ENCODE measurements around the gene KDM4C. TPM values are rescaled to one million over a fixed set of nuclear protein-coding genes. Genes with fewer than 3 reads are reported as not detected.

Gene KDM4C
- total RNA-seq, 1 donor from 2014 or later: 12.7 TPM

DNA sequence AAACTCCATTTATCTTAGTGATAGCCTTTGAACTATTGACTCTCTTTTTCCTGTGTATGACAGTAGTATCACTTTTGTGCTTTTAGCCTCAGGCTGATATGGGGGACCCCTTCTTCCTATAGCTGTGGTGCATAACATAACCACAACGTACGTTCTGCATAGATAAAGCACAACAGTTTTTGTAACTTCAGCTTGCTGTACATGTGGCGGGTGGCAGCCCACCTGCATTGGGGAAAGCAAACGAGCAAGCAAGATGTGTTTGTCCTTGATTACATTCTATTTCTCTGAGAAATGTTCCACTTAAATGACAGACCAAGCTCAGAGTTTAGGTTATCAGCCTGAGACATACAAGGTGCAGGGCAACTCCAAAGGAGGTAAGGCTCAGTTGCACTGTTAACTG, 309.4 kb downstream of the KDM4C start:
- intact Hi-C loops (cut with DNase I): no loop called here
- no peak overlapping the region for H3K4me3 ChIP-seq
- TF ChIP-seq CTCF (IDR thresholded peaks at IDR 0.05): no peak

GRCh38 chr9:7071916-7072315, 314.1 kb downstream of the KDM4C start:
- no peaks in the 10 kb centered on the region for H3K27me3 ChIP-seq
- no peak overlapping the region for H3K4me3 ChIP-seq
- no peak for DNase-seq (ENCODE audit: low spot score in 2 of 2)
- no peak for TF ChIP-seq CTCF (IDR thresholded peaks at IDR 0.05)
- H3K9me3 ChIP-seq: no peaks in the 10 kb centered on the region
- peaks cover 3 to 4% of the 10 kb centered on the region in 2 donors for H3K36me3 ChIP-seq
- no peak overlapping the region for H3K27ac ChIP-seq
- no peaks in the 10 kb centered on the region for H3K4me1 ChIP-seq
- intact Hi-C loops (cut with DNase I): no loop called here

More for the DNA sequence above, 309.4 kb downstream of the KDM4C start:
- Histone ChIP-seq H3K27ac (no peak overlapping the region), H3K27me3 (no peaks in the 10 kb centered on the region), H3K9me3 (no peaks in the 10 kb centered on the region), H3K4me1 (no peaks in the 10 kb centered on the region), H3K36me3 (no peaks in the 10 kb centered on the region)
- DNase-seq (ENCODE audit: low spot score in 2 of 2): no peak

DNA sequence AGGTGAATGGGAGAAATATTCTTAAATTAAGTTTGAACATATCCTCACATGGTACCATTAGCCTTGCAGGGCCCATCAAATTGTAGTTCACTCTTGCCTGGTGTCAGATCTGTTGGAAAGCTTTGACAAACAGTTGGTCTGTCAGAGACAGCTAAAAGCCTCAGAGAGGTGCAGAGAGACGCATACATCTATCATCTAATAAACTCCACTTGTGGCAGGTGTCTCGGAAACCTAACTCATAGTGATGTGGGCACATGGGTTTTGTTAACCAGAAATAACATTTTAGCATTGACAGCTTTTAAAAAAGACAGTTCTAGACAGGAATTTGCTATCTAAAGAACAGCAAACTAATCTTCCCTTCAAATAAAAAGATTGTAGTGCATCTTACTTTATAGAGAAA, 315.9 kb downstream of the KDM4C start:
- Histone ChIP-seq H3K4me1 (no peaks in the 10 kb centered on the region), H3K36me3 (peaks cover 12 to 14% of the 10 kb centered on the region in 2 donors), H3K9me3 (no peaks in the 10 kb centered on the region), H3K4me3 (no peak overlapping the region), H3K27ac (no peak overlapping the region), H3K27me3 (no peaks in the 10 kb centered on the region)
- DNase-seq (ENCODE audit: low spot score in 2 of 2): no peak
- no peak for TF ChIP-seq CTCF (IDR thresholded peaks at IDR 0.05)
- intact Hi-C loops (cut with DNase I): no loop called here

DNA sequence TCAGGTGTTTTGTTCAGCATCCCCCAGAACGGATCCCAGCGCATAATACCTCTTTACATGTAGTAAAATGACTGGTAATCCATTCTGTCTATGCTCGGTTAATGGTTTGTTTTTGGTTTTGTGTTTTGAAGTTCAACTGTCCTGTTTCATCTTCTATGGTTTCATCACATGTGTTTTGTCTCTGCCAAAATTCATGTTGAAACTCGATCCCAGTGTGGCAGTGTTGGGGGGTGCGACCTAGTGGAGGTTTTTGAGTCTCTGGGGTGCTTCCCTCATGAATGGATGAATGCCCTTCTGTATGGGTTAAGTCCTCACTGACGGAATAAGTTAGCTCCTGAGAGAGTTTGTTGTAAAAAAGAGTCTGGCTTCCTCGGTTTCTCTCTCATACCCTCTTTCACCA, 317.4 kb downstream of the KDM4C start:
- H3K9me3 ChIP-seq: no peaks in the 10 kb centered on the region
- H3K4me3 ChIP-seq: no peak overlapping the region
- H3K27me3 ChIP-seq: no peaks in the 10 kb centered on the region
- no peak for TF ChIP-seq CTCF (IDR thresholded peaks at IDR 0.05)
- peaks cover 12 to 15% of the 10 kb centered on the region in 2 donors for H3K36me3 ChIP-seq
- H3K27ac ChIP-seq: no peak overlapping the region
- intact Hi-C loops (cut with DNase I): no loop called here
- no peaks in the 10 kb centered on the region for H3K4me1 ChIP-seq
- DNase-seq (ENCODE audit: low spot score in 2 of 2): no peak

- DNase-seq (ENCODE audit: low spot score in 2 of 2): no peak
- Histone ChIP-seq H3K9me3 (no peaks in the 10 kb centered on the region), H3K4me1 (no peaks in the 10 kb centered on the region), H3K4me3 (no peak overlapping the region), H3K27ac (no peak overlapping the region), H3K27me3 (no peaks in the 10 kb centered on the region), H3K36me3 (peaks cover 12 to 15% of the 10 kb centered on the region in 2 donors)
- TF ChIP-seq CTCF (IDR thresholded peaks at IDR 0.05): no peak
- intact Hi-C loops (cut with DNase I): no loop called here
Observed at GRCh38 chr9:7079051-7079450, 321.3 kb downstream of the KDM4C start.

GRCh38 chr9:7081065-7081600, 323.4 kb downstream of the KDM4C start:
- Histone ChIP-seq H3K27me3 (no peaks in the 10 kb centered on the region), H3K27ac (no peak overlapping the region), H3K4me3 (no peak overlapping the region), H3K9me3 (no peaks in the 10 kb centered on the region), H3K4me1 (no peaks in the 10 kb centered on the region), H3K36me3 (peaks cover 12% of the 10 kb centered on the region in 2 donors)
- intact Hi-C loops (cut with DNase I): no loop called here
- DNase-seq (ENCODE audit: low spot score in 2 of 2): no peak
- TF ChIP-seq CTCF (IDR thresholded peaks at IDR 0.05): no peak
